RKO (cell line): ENCODE measurements around the gene SPP2.

ENCODE experiments used
- DNase-seq: peaks from one replicate; pipeline ENCODE4 v3.0.0-alpha.2; 2016; ENCODE audit warnings: low spot score

SPP2 gene, protein sequence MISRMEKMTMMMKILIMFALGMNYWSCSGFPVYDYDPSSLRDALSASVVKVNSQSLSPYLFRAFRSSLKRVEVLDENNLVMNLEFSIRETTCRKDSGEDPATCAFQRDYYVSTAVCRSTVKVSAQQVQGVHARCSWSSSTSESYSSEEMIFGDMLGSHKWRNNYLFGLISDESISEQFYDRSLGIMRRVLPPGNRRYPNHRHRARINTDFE

DNA sequence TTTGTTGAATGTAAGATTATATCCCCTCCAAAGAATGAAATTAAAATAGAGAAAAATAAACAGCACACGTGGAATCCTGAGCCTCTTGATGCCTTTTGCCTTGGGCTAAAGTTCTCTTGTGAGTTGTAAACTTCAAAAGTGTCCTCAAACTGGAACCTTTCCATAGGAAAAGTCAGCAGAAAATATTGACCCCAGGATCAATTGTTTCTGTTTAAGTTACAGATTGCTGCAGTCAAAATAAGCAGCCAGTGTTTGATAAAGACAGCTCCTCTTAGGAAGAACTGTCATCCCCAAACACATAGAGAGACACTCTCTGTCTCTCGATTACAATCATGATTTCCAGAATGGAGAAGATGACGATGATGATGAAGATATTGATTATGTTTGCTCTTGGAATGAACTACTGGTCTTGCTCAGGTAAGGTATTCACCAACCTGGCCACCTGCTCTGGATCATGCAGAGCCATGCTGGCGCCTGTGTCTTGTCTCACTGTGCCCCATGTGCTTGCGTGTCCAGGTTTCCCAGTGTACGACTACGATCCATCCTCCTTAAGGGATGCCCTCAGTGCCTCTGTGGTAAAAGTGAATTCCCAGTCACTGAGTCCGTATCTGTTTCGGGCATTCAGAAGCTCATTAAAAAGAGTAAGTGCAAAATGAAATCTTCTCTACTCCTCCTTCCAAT is at the start of gene SPP2:
Gene SPP2 (plus strand): TSS at position 248 of the 681 bp plus-strand sequence. CDS start 85 bp downstream, at position 333.
- DNase-seq, result no peak

DNA sequence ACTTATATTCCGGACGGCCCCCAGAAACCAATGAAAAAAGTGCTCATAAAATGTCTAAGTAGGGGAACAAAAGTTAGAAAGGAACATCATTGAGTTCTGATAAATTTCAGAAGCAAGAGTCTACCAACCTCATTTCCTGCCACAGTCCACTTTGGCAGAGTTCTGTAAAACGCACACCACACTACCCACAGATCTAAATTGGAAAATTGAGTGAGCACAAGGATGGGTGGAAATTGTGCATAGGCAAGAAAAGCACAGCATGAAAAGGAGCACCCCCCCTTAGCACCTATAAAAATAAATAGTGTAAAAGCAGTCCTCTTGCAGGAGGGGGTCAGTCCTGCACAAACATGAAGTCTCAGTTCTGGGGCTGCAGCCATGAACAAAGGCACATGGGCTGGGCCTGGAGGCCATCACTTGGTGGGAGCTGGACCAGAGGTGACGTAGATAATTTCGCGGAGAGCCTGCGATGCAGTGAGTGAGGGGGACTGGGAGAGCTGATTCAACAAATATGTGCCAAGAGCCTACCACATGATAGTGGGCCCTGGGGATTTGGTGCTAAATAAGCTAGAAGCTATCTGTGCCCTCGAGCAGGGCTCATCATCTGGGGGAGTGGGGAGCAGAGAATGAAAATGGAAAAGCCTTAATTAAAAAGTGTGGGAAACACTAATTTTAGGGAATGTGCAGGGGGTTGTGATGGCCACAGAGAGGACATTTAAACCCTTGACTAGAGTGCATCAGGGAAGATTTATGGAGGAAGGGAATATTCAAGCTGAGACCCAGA is 48.9 kb upstream of the SPP2 start:
- DNase-seq, result no peak

DNA sequence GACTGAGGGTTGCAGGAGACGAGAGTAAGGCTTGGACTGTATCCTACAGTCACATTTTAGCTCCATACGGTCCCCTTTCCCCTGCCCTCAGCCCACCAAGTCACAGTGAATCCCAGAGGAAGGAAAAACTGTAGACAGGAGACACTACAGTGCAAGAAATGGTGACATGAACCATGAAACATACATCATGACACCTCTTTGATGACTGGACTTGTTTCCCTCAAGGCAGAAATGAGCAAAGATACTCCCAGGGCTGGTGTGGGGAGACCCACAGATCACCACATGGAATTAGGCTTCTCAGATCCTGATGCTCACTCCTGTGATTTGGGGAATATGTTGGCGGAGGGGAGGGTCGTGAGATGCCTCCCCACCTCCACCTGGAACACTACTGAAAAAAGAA is 48.2 kb upstream of the SPP2 start:
- no peak for DNase-seq

DNA sequence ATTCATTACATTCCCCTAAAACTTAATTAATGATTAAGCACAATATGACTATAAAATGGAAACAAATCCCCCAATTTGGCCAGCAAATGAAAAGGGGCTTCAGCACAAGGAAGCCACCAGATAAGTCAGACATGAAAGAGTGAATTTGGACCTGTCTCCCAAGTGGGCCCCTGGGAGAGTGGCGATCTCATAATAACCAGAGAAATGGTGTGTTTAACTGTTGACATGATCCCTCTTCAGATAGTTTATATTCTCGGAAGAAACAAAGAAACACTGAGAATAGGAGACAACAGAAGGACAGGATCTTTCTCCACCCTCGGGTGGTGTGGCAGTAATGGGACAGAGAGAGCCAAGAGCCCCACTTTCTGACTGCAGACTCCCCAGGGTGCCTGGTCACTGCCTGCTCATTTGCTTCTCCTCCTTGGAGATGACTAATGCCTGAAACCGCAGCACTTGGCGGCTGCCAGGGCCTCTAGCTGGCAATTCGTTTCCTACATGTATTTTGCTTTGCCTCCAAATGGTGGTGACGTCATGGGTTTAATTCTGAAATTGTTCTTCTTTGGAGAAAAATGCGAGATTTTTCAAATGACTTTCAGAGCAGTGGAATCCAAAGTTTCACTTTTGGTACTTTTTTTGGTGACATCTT is 46.4 kb upstream of the SPP2 start:
- peak; percentile 90 for DNase-seq

DNA sequence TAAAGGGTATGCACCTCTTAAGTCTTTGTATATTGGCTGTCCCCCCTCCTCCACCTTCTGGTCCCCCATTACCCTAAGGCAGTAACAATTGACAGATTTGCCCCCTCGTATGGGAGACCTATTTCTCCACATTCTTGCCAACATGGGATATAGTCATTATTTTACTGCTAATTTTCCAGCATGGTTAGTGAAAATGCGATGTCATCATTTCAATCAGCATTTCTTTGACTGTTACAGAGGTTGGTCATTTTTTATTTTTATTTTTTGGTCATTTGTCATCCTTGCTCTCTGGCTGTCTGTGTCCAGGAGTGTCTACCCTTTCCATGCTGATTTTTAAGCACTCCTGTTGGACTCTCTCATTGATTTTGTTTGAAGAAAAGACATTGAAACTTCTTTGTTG is 45.4 kb upstream of the SPP2 start:
- no peak for DNase-seq

DNA sequence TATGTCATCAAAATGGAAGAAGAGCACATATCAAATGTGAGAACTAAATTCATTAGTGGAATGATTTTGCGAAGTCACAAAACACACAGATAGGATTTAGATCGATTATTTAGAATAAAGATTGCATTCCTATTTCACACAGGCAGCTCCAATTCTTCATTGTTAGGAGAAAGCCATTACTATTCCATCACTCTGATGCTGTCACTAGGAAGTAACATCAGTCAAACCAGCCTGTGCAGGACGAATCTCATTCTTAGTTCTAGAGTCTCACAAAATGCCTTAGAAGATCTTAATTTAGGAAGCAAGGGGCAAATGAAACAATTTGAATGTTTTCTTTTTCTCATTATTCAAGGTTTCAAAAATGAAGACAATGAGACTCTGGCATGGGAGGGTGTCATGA is 44.0 kb upstream of the SPP2 start:
- no peak for DNase-seq

DNA sequence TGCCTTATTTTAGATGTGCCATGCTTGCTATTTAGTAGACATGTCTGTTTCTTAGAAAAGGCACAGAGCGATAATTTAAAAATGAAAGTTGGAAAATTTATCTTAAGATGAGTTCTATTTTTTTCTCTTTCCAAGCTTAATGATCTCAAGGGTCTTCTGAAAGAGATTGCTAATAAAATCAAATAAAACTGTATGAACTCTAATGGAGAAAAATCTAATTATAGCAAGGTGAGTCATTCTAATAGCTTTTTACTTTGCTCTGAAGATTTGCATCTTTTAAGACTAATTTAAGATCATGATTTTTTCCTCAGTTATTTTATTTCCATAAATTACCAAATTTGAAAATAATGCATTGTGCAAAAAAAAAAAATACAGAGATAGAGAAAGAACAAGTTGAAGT is 36.1 kb upstream of the SPP2 start:
- DNase-seq, result no peak

DNA sequence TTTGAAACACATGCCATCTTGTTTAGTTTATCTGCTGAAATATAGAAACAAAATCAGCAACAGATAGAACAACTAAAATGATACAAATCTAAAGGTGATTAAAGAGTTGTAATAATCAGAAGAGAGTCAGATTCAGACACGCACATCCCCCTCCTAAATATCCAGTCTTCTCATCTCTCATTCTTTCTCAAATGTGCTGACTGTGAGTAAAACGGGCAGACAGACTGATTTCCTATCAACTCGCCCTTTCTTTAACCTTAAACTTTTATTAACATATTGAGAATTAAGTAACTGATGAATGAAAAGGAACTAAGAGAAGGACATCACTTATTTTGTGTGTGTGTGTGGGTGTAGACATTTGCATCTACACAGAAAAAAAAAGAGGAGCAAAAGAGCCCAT is 34.6 kb upstream of the SPP2 start:
- no peak for DNase-seq

DNA sequence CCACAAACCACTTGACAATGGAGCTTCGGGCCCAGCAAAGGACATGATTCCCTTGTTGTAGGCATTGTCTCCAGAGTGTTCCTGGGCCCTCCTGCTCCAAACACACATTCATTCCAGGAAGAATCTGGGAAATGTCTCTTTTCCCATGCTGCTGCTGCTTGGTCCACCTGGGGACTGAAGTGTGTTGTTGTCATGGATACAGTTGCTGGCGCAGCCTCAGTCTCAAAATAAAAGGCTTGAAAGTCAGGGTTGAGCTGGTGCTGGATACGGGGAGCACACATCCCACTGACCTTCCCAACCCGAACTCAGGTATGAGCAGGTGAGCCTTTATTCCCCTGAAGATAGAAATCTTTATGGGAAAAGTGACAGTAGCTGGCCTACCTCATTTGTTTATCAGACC is 30.6 kb upstream of the SPP2 start:
- DNase-seq, result no peak

DNA sequence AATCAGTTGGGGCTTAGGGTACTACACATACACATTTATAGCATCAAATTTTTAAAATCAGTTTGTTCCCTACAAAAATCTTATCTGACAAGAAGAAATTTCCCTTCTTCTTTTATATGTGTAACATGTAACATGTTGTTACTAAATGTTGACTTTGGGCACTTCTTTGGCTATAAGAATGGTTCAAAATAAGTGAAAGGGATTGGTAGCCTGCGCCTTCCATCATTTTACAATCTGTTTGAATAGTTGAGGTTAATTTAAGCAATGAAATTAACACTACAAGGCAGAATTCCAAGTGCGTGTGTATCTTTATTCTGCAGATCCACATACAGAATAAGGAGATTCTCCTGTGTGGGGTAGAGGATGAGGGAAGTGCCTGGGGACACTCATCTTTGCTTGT is 30.2 kb upstream of the SPP2 start:
- no peak for DNase-seq

DNA sequence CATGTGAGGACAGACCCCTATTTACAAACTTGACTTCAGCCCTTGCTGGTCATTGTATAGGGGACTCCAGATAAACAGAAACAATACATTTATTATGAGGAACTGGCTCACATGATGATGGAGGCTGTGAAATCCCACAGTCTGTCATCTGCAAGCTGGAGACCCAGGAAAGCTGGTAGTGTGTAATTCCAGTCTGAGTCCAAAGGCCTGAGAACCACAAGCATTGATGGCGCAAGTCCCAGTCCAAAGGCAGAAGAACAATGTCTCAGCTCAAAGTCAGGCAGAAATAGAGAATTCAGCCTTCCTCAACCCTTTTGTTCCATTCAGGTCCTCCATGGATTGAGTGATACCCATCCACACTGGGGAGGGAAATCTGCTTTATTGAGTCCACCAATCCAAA is 28.1 kb upstream of the SPP2 start:
- no peak for DNase-seq

DNA sequence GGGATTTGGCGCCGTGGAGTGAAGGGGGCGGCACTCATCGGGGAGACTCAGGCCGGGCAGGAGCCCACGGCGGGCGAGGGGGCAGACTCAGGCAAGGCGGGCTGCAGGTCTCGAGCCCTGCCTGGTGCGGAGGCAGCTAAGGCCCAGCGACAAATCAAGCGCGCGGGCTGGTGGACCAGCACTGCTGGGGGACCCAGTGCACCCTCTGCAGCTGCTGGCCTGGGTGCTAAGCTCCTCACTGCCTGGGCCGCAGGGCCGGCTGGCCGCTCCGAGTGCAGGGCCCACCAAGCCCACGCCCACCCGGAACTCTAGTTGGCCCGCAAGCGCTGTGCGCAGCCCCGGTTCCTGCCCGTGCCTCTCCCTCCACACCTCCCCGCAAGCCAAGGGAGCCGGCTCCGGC is 26.2 kb upstream of the SPP2 start:
- DNase-seq, result no peak

DNA sequence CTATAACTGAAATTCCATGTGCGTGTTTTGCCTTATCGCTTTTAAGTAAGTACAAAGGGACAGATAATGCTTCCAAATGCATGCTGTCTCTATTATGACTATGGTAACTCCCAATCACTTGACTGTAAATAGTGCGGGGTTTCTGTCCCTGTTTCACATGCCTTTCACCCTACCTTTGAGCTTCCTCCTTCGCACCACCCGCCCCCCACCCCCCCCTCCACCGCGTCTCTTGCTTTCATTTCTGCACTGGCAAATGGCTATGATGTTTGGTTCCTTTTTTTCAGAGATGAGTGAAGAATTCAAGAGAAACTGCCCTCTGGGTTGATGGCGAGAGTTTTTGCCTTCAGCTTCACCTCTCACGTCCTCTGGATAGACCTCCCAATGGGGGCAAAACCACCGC is 25.0 kb upstream of the SPP2 start:
- DNase-seq, result no peak

DNA sequence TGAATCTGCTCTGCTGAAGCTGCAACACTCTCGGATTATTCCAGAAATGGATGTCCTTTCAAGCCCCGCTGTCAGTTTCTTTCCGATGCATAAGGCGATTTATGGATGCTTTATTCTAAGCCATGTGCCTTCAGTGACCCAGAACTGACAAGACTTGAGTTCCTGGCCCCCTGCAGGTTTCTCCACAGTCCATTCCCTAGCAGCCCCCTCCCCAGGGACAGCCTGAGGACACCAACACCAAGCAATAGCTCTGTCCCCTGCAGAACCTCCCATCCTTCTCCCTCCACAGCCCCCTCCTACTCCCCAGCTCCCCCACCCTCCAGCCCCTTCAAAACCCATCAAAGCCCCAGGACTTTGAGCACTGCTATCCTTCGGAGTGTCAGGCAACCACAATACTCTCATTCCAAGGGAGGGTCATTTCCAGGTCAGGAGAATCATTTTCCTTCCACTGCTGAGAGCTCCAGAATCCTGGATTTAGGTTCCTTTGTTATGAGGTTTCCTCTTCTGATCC is 24.6 kb upstream of the SPP2 start:
- no peak for DNase-seq

DNA sequence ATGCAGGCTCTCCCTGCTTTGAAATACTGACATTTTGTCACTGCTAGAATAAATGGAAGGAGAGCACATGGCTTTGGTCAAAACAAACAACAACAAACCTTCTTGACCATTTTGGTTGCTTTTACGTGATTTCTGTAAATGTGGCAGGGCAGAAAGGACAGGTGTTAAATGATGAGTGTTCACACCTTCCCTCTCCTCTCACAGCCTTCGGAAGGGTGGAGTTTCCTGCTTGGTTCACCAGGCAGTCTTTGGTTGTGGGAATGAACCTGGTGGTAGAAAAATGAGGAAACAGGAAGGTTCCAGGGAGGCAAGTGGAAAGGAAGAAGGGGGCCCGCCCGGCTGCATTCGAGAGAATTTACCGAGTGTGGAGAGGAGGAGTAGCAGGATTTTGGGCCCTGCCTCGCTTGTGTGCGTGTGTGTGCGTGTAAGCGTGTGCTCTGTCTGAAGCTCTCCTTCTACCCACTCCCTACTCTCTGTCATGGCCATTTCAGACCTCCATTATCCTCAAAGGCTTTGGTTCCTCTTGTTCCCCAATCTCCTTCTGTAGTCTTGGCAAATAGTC is 23.7 kb upstream of the SPP2 start:
- DNase-seq, result no peak

DNA sequence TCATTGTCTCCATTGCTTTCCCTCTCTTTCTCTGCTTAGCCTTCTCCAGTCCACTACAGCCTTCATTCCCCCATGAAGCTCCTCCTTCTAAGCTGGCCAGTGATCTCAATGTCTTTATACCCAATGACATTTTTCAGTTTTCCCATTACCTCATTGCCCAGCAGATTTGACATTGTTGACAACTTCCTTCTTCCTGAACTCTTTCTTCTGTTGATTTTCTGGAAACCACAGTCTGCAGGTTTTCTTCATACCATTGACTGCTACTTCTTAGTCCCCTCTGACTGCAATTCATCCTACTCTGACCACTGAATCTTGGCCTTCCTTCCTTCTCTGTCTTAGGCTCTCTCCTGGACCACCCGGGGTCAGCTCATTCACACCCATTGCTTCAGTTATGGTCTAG is 22.9 kb upstream of the SPP2 start:
- DNase-seq, result no peak

DNA sequence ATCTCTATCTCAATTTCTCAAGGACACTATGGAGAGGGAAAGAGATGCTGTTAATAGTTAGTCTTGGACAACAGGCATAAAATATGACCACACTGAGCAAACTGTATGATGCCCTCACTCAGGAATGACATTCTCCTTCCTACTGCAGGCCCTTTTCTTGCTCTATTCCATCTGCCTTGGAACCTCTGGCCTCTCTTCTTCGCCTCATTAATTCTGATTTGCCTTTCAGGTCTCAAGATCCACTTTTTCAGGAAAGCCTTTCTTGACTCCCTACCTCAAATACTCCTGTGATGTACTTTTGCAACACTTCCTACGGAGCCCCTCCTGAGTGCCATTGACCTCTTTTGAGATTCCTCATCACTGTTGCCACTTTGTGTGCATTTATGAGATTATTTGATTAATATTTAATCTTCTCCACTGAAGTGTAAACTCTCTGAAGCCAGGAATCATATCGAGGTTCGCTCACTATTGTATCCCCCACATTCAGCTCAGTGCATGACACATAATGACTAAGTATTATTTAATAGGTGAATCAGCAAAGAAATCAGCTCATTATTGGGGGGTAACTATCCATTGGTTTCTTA is 21.3 kb upstream of the SPP2 start:
- DNase-seq, result no peak

DNA sequence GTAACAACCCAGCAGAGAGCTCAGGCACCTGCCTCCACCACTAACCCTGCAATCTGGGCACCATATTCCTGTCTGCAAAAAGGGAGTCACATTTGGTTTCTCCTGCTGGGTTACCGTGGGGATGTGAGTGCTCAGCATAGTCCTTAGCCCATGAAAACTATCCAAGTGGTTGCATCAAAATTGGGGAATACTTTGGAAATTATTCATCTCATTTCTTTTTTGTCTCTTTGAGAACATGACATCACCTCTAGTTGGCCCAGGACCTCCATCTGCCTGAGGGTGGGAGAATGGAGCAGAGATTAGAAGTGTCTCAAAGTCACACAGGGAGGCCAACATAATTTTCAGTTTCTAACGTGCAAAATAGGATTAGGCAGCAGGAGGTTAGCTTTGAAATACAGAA is 19.3 kb upstream of the SPP2 start:
- DNase-seq, result no peak

DNA sequence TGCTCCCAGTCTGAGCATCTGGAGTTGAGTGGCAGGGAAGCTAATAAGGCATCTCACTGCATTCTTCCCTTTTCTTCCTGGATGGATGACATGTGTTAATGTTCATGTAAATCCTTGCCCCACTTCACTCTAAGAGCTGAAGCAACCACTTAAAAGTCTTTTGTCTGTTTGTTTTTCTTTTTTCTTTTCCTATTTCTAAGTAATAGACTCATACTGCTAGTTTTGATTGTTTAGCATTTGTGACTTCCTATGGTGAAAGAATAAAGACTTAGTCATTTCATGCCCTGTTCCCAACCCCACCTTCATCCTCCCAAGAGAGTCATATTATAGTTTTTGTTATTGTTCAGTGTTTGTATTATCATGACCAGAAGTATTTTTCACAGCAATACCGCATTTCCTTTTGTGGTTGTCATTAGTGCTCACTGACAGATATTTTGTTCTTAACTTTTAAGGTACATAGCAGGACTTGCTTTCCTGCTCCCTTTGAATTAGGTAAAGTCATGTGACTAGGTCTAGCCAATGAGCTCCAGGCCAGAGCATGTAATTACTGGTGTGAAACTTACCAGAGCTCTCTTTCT is 18.1 kb upstream of the SPP2 start:
- no peak for DNase-seq

DNA sequence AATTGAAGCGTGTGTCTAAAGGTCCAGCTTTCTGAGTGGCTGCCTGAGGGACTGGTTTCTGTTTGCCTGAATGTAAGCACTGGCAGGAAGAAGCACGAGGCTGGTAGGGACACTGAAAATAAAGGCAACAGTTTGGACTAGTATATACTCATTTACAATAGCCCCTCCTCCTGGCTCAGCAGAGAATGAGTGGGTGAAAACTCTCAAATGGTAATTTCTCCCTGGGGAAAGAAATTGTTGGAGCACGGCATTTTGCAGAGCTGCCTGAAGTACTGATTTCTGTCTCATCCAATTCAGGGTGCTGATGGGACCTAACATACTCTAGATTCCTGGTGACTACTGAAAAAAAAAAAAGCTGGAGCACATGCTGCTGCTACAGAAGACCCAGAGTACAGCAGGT is 17.3 kb upstream of the SPP2 start:
- no peak for DNase-seq

DNA sequence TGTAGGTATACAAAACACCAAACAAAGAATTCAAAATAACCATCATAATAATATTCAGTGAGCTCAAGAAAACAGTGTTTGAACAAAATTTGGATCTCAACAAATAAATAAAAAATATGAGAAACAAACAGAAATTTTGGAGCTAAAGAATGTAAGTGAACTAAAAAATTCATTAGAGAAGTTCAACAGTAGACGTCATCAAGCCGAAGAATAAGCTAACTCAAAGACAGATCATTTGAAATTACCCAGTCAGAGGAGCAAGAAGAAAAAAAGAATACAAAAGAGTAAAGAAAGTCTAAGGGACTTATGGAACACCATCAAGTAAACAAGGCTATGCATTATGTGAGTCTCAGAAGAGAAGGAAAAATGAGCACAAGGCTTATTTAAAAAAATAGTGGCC is 16.6 kb upstream of the SPP2 start:
- DNase-seq, result no peak
